Vagina (tissue), 2 donors: Measurements from ENCODE around the gene DLG5. TPM values are rescaled to one million over a fixed set of nuclear protein-coding genes. Genes with fewer than 3 reads are reported as not detected.

Experiments used
- DNase-seq, 2 donors: peaks; one replicate each; pipeline ENCODE4 v3.0.0-alpha.2; 2017; ENCODE audit errors: extremely low spot score in 2 of 2
- H3K27ac ChIP-seq: fragments of 200-600 bp; sonication (generic); one replicate; pipeline ENCODE4 v1.5.1; 2019
- H3K27me3 ChIP-seq: fragments of 200-600 bp; sonication (generic); one replicate; pipeline ENCODE4 v1.5.1; 2019
- H3K36me3 ChIP-seq, 2 donors: fragments of 200-600 bp; sonication (generic); one replicate each; pipeline ENCODE4 v1.5.1; 2017 to 2019
- H3K4me1 ChIP-seq: fragments of 200-600 bp; sonication (generic); one replicate; pipeline ENCODE4 v1.5.1; 2019
- H3K4me3 ChIP-seq, 2 donors: fragments of 200-600 bp; sonication (generic); 1 replicate in 1 of 2; 2 replicates in 1 of 2; pipeline ENCODE4 v1.5.1; 2016 to 2019
- H3K9me3 ChIP-seq: fragments of 200-600 bp; sonication (generic); one replicate; pipeline ENCODE4 v1.5.1; 2019
- POLR2A ChIP-seq, 2 donors: fragments of 450-650 bp; IDR thresholded peaks; one replicate each; pipeline ENCODE4 v1.6.1; 2017; ENCODE audit warnings: antibody characterized with exemption in 2 of 2, mild to moderate bottlenecking in 2 of 2, moderate library complexity in 2 of 2
- POLR2AphosphoS5 ChIP-seq, 2 donors: sonication (generic); formaldehyde crosslinking; IDR thresholded peaks; one replicate each; pipeline ENCODE4 v1.9.0; 2017; ENCODE audit warnings: antibody characterized with exemption in 2 of 2, mild to moderate bottlenecking in 2 of 2, low read depth in 1 of 2; ENCODE audit not compliant: insufficient read depth in 1 of 2
- intact Hi-C: fragments of 100-400 bp; cut with DNase I; formaldehyde crosslinking; loops from one replicate; pipeline ENCODE4 v1.15.1; 2023
- total RNA-seq: library from RNA; depleted of rRNA; stranded (reverse); fragments of >200 nt; gene quantifications from one replicate; pipeline ENCODE4 v1.2.3, GENCODE V29; 2016
- TF ChIP-seq, protein P1 (sequence below), 3 experiments: fragments of 450-650 bp in 2 of 3; fragments of 200-600 bp in 1 of 3; sonication (generic) in 1 of 3; IDR thresholded peaks; one replicate each; pipeline ENCODE4 v1.5.1; 2017 to 2019; ENCODE audit warnings: antibody characterized with exemption in 3 of 3, mild to moderate bottlenecking in 2 of 3, moderate library complexity in 2 of 3

The DLG5 gene
- total RNA-seq, 1 donor from 2014 or later: 57.5 TPM

DNA sequence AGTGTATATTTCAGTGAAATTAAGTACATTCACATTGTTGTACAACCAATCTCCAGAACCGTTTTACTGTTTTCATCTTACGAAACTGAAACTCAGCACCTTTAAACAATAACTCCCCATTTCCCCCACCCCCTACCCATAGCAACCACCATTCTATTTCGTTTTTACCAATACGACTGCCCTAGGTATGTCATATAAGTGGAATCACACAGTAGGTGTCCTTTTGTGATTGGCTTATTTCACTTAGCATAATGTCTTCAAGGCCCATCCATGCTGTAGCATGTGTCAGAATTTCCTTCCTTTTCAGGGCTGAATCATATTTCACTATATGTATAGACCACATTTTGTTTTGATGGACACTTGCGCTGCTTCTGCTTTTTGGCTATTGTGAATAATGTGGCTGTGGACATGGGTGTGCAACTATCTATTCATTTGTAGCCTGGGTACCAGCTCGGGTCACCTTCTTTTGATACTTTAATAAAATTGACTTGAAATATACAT is 34.3 kb upstream of the DLG5 start:
- Histone ChIP-seq H3K36me3 (no peaks in the 10 kb centered on the region), H3K4me3 (no peak overlapping the region), H3K27me3 (no peaks in the 10 kb centered on the region), H3K4me1 (no peaks in the 10 kb centered on the region), H3K9me3 (no peaks in the 10 kb centered on the region), H3K27ac (no peak overlapping the region)
- TF ChIP-seq, protein P1, sequence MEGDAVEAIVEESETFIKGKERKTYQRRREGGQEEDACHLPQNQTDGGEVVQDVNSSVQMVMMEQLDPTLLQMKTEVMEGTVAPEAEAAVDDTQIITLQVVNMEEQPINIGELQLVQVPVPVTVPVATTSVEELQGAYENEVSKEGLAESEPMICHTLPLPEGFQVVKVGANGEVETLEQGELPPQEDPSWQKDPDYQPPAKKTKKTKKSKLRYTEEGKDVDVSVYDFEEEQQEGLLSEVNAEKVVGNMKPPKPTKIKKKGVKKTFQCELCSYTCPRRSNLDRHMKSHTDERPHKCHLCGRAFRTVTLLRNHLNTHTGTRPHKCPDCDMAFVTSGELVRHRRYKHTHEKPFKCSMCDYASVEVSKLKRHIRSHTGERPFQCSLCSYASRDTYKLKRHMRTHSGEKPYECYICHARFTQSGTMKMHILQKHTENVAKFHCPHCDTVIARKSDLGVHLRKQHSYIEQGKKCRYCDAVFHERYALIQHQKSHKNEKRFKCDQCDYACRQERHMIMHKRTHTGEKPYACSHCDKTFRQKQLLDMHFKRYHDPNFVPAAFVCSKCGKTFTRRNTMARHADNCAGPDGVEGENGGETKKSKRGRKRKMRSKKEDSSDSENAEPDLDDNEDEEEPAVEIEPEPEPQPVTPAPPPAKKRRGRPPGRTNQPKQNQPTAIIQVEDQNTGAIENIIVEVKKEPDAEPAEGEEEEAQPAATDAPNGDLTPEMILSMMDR (IDR thresholded peaks at IDR 0.05): no peak
- TF ChIP-seq POLR2A (IDR thresholded peaks at IDR 0.05): no peak
- TF ChIP-seq POLR2AphosphoS5 (IDR thresholded peaks at IDR 0.05; ENCODE audit: insufficient read depth in 1 of 2, low read depth in 1 of 2): no peak
- intact Hi-C loops: no loop called here
- no peak for DNase-seq

DNA sequence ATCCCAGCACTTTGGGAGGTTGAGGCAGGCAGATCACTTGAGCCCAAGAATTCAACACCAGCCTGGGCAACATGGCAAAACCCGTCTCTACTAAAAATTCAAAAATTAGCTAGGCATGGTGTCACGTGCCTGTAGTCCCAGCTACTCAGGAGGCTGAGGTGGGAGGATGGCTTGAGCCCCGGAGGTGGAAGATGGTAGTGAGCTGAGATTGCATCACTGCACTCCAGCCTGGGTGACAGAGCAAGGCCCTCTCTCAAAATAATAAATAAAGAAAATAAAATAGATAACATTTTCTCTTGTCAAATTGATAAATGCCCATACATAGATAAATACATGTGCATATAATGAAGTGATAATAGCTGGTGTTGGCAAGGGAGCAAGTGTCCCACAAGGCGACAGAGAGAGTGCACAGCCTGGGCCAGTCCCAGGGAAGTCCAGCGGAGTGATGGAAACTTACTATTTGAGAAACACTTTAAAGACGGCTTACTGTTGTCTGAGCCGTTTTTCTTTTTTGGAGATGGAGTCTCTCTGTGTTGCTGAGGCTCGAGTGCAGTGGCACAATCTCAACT is 33.4 kb upstream of the DLG5 start:
- H3K4me1 ChIP-seq: no peaks in the 10 kb centered on the region
- H3K27ac ChIP-seq: no peak overlapping the region
- intact Hi-C loops: no loop called here
- H3K4me3 ChIP-seq: no peak overlapping the region
- no peaks in the 10 kb centered on the region for H3K27me3 ChIP-seq
- H3K9me3 ChIP-seq: no peaks in the 10 kb centered on the region
- DNase-seq: no peak
- TF ChIP-seq, protein P1 (IDR thresholded peaks at IDR 0.05): no peak
- TF ChIP-seq POLR2A (IDR thresholded peaks at IDR 0.05): no peak
- TF ChIP-seq POLR2AphosphoS5 (IDR thresholded peaks at IDR 0.05; ENCODE audit: insufficient read depth in 1 of 2, low read depth in 1 of 2): no peak
- no peaks in the 10 kb centered on the region for H3K36me3 ChIP-seq

DNA sequence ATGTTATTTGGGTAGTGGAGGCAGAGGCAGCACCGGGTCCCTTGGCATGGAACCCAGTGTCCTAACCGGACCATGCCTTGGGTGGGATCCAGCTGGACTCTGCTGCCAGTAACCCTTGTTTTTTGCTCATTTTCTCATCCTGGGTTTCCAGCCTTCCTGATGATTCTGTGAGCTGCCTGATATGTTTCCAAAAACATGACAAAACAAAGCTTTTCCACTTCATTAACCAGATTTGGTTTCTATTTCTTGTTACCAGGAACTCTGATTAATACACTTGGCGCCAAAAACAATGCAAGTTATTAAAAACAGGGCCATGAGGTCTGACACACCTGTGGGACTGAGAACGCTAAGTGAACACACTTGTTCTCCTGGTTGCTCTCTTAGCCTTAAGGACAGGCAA is 32.8 kb upstream of the DLG5 start:
- TF ChIP-seq, protein P1 (IDR thresholded peaks at IDR 0.05): no peak
- no peak for TF ChIP-seq POLR2A (IDR thresholded peaks at IDR 0.05)
- TF ChIP-seq POLR2AphosphoS5 (IDR thresholded peaks at IDR 0.05; ENCODE audit: insufficient read depth in 1 of 2, low read depth in 1 of 2): no peak
- intact Hi-C loops: no loop called here
- H3K36me3 ChIP-seq: no peaks in the 10 kb centered on the region
- no peak for DNase-seq
- H3K27me3 ChIP-seq: no peaks in the 10 kb centered on the region
- no peaks in the 10 kb centered on the region for H3K4me1 ChIP-seq
- H3K27ac ChIP-seq: no peak overlapping the region
- H3K4me3 ChIP-seq: no peak overlapping the region
- H3K9me3 ChIP-seq: no peaks in the 10 kb centered on the region

DNA sequence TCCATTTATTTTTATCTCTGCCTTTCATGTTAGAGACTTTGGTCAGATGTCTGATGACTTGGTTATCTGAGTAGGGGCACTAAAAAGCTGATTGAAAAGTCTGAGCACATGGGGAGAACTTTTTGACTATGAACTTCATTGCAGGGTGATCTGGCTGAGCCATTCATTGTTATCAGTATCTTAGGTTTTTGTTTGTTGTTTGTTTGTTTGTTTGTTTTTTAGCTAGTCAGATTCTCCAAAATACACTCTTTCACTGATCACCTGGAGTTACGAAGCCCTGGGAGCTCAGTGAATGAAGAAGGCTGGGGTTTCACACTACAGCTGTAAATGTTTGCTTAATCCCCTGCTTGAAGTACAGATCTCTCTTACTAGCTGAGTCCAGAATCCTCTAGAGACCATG is 28.6 kb upstream of the DLG5 start:
- H3K36me3 ChIP-seq: no peaks in the 10 kb centered on the region
- intact Hi-C loops: no loop called here
- no peak overlapping the region for H3K27ac ChIP-seq
- H3K27me3 ChIP-seq: no peaks in the 10 kb centered on the region
- no peak overlapping the region for H3K4me3 ChIP-seq
- peaks cover 15% of the 10 kb centered on the region for H3K9me3 ChIP-seq
- DNase-seq: no peak
- H3K4me1 ChIP-seq: no peaks in the 10 kb centered on the region
- TF ChIP-seq, protein P1 (IDR thresholded peaks at IDR 0.05): no peak
- TF ChIP-seq POLR2AphosphoS5 (IDR thresholded peaks at IDR 0.05; ENCODE audit: insufficient read depth in 1 of 2, low read depth in 1 of 2): no peak
- TF ChIP-seq POLR2A (IDR thresholded peaks at IDR 0.05): no peak

DNA sequence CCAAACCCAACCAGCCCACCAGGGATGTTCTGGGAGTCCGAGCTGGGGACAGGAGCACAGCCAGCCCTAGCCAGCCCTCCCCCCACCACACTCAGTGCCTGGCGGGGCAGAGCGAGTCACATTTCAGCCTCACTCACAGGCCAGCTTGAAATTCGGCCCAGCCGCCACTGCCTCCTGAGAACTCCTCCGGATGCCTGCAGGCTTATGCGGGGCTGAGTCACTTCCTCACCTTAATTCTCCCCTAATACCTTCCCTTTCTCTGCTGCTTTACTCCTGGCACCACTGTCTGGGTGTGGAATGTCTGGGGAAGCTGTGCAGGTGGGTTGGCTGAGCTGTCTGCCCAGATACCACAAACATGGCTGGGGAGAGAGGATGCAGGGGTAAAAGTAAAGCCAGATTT is 22.6 kb upstream of the DLG5 start:
- no peak for DNase-seq
- intact Hi-C loops: no loop called here

More for the DNA sequence above, 22.6 kb upstream of the DLG5 start:
- Histone ChIP-seq H3K36me3 (no peaks in the 10 kb centered on the region), H3K4me1 (no peaks in the 10 kb centered on the region), H3K9me3 (peaks cover 15% of the 10 kb centered on the region), H3K27ac (no peak overlapping the region), H3K4me3 (no peak overlapping the region), H3K27me3 (no peaks in the 10 kb centered on the region)
- peak; percentile 50 to 63 for TF ChIP-seq POLR2AphosphoS5 (IDR thresholded peaks at IDR 0.05; ENCODE audit: insufficient read depth in 1 of 2, low read depth in 1 of 2)
- TF ChIP-seq, protein P1 (IDR thresholded peaks at IDR 0.05): no peak
- no peak for TF ChIP-seq POLR2A (IDR thresholded peaks at IDR 0.05)
